HepG2 (cell line): Measurements from ENCODE around the gene DCAF4L1.

Source experiments
- CTCF ChIP-seq: sonication (generic); formaldehyde crosslinking; IDR thresholded peaks from 2 replicates; pipeline ENCODE4 v1.5.0; 2020; ENCODE audit warnings: mild to moderate bottlenecking, missing genetic modification reagents, moderate library complexity
- EZH2 ChIP-seq: conservative IDR thresholded peaks from 2 replicates; pipeline ENCODE4 v1.6.1; 2012; ENCODE audit warnings: mild to moderate bottlenecking, low read depth, low read length, moderate library complexity

GRCh38 chr4:41940834-41941233, 40.7 kb upstream of the DCAF4L1 start:
- TF ChIP-seq EZH2 (no peak), CTCF (CRISPR knock-in tag) (no peak)
